ENCODE results near the gene PREP.

The PREP gene

GRCh38 chr6:105320765-105321164 is 82.1 kb downstream of the PREP start:
- no peak overlapping the region for H3K4me3 ChIP-seq (ENCODE audit: low read depth, low read length)
- TF ChIP-seq CTCF (IDR thresholded peaks at IDR 0.05; ENCODE audit: low read depth, low read length) = no peak

GRCh38 chr6:105320271-105320670 is 82.6 kb downstream of the PREP start:
- H3K4me3 ChIP-seq (ENCODE audit: low read depth, low read length) = no peak overlapping the region

GRCh38 chr6:105319331-105319730 is 83.6 kb downstream of the PREP start:
- no peak for TF ChIP-seq CTCF (IDR thresholded peaks at IDR 0.05; ENCODE audit: low read depth, low read length)
- no peak overlapping the region for H3K4me3 ChIP-seq (ENCODE audit: low read depth, low read length)

More at GRCh38 chr6:105320271-105320670, 82.6 kb downstream of the PREP start:
- TF ChIP-seq CTCF (IDR thresholded peaks at IDR 0.05; ENCODE audit: low read depth, low read length) = no peak

GRCh38 chr6:105318660-105319059 is 84.2 kb downstream of the PREP start:
- TF ChIP-seq CTCF (IDR thresholded peaks at IDR 0.05; ENCODE audit: low read depth, low read length) = no peak
- H3K4me3 ChIP-seq (ENCODE audit: low read depth, low read length) = no peak overlapping the region

- no peak overlapping the region for H3K4me3 ChIP-seq (ENCODE audit: low read depth, low read length)
- TF ChIP-seq CTCF (IDR thresholded peaks at IDR 0.05; ENCODE audit: low read depth, low read length) = no peak
These were observed 85.0 kb downstream of the PREP start for GRCh38 chr6:105317607-105318533.

- H3K4me3 ChIP-seq (ENCODE audit: low read depth, low read length) = no peak overlapping the region
- TF ChIP-seq CTCF (IDR thresholded peaks at IDR 0.05; ENCODE audit: low read depth, low read length) = no peak
These were observed 89.7 kb downstream of the PREP start for GRCh38 chr6:105313211-105313610.

- H3K4me3 ChIP-seq (ENCODE audit: low read depth, low read length) = no peak overlapping the region
- TF ChIP-seq CTCF (IDR thresholded peaks at IDR 0.05; ENCODE audit: low read depth, low read length) = no peak
These were observed 91.9 kb downstream of the PREP start for GRCh38 chr6:105310947-105311346.
